ENCODE data around the gene MYO1D. TPM values are rescaled to one million over a fixed set of nuclear protein-coding genes. Genes with fewer than 3 reads are reported as not detected.
A peak's percentile ranks its signal among the peaks of the same experiment; 100 is the strongest.

MYO1D gene
- total RNA-seq, 2 donors from 2014 or later, result 42.9 to 43.7 TPM

DNA sequence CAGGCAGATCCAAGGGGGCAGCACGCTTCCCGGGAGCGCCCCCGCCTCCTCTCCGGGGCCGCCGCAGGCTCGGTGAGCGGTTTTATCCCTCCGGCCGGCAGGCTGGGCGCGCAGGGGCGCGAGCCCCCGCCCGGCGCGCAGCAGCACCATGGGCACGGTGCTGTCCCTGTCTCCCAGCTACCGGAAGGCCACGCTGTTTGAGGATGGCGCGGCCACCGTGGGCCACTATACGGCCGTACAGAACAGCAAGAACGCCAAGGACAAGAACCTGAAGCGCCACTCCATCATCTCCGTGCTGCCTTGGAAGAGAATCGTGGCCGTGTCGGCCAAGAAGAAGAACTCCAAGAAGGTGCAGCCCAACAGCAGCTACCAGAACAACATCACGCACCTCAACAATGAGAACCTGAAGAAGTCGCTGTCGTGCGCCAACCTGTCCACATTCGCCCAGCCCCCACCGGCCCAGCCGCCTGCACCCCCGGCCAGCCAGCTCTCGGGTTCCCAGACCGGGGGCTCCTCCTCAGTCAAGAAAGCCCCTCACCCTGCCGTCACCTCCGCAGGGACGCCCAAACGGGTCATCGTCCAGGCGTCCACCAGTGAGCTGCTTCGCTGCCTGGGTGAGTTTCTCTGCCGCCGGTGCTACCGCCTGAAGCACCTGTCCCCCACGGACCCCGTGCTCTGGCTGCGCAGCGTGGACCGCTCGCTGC lies 389.3 kb downstream of the MYO1D start:
- no peaks in the 10 kb centered on the region for H3K9me3 Mint-ChIP-seq
- peak overlapping the region; percentile 63 for H3K27ac Mint-ChIP-seq
- no peaks in the 10 kb centered on the region for H3K27me3 Mint-ChIP-seq (ENCODE audit: insufficient read depth)
- H3K9ac ChIP-seq (ENCODE audit: extremely low read depth, low read length, poor library complexity, severe bottlenecking), result peak overlapping the region; percentile 51
- H3K4me3 Mint-ChIP-seq, result peak overlapping the region; percentile 74
- H3K36me3 Mint-ChIP-seq (ENCODE audit: low read depth), result peaks cover 20% of the 10 kb centered on the region
- H3K9me3 ChIP-seq (ENCODE audit: control insufficient read depth, low read length), result no peaks in the 10 kb centered on the region
- H3K36me3 ChIP-seq (ENCODE audit: control insufficient read depth, insufficient read depth, low read length), result peaks cover 19% of the 10 kb centered on the region
- no peaks in the 10 kb centered on the region for H3K27me3 ChIP-seq (ENCODE audit: control insufficient read depth, insufficient read depth, low read length, poor library complexity, severe bottlenecking)
- H3K4me1 ChIP-seq (ENCODE audit: control insufficient read depth, insufficient read depth, low read length), result peaks cover 17% of the 10 kb centered on the region
- H3K27ac ChIP-seq (ENCODE audit: low read depth, low read length), result no peak overlapping the region
- DNase-seq, result peak; percentile 80
- TF ChIP-seq, protein P1, sequence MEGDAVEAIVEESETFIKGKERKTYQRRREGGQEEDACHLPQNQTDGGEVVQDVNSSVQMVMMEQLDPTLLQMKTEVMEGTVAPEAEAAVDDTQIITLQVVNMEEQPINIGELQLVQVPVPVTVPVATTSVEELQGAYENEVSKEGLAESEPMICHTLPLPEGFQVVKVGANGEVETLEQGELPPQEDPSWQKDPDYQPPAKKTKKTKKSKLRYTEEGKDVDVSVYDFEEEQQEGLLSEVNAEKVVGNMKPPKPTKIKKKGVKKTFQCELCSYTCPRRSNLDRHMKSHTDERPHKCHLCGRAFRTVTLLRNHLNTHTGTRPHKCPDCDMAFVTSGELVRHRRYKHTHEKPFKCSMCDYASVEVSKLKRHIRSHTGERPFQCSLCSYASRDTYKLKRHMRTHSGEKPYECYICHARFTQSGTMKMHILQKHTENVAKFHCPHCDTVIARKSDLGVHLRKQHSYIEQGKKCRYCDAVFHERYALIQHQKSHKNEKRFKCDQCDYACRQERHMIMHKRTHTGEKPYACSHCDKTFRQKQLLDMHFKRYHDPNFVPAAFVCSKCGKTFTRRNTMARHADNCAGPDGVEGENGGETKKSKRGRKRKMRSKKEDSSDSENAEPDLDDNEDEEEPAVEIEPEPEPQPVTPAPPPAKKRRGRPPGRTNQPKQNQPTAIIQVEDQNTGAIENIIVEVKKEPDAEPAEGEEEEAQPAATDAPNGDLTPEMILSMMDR (conservative IDR thresholded peaks at IDR 0.05), result no peak
- peak overlapping the region; percentile 87 for H3K4me3 ChIP-seq (ENCODE audit: low read length)
- H3K4me1 Mint-ChIP-seq, result peaks cover 58% of the 10 kb centered on the region
- WGBS, 2 experiments (ENCODE audit: insufficient coverage in 1 of 2, insufficient read length in 1 of 2), result 30 to 41% methylated on average over 29 to 59 of the region's 59 CpGs

DNA sequence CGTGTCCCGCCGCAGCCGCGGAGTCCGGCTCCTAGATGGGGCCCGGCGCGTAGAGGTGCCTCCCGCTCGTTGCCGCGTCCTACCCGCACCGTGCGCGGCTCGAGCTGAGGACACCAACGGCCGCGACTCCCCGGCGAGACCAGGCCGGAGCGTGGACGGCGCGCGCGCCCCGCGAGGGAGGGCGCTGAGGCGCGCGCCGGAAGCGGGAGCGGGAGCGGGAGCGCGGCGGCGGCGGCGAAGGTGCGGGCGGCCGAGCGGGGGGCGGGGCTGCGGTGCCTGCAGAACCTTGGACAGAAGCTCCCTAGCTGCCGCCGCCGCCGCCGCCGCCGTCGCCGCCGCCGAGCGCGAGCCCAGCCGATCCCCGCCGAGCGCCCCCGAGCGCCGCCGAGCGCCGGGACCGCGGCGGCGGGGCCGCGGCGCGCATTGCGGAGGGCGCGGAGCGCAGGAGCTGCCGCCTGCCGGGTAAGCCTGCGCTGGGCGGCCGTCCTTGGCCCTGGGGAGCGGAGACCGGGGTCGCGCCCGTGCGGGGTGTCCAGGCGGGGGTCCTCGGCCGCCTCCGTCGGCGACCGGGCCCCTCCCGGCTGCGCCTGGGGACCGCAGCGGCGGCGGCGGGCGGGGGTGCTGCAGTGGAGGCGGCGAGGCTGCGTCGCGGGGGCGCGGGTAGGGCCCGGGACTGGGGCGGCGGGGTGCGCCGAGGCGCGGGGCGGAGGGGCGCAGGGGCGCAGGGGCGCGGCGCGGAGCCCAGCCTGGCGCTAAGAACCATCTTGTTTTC lies 390.0 kb downstream of the MYO1D start, which contains the start of gene CDK5R1:
CDK5R1 (plus strand) TSS at position 293 of the 772 bp plus-strand sequence. CDS start 628 bp downstream, outside the sequence.
- Mint-ChIP-seq H3K9me3 (no peaks in the 10 kb centered on the region), H3K27me3 (ENCODE audit: insufficient read depth) (no peaks in the 10 kb centered on the region), H3K27ac (peak within 1 kb of the TSS; percentile 63), H3K36me3 (ENCODE audit: low read depth) (peaks cover 21% of the 10 kb centered on the region), H3K4me1 (peaks cover 57% of the 10 kb centered on the region), H3K4me3 (peak within 1 kb of the TSS; percentile 74)
- peak within 1 kb of the TSS; percentile 89 for H3K27ac ChIP-seq (ENCODE audit: low read depth, low read length)
- peaks cover 26% of the 10 kb centered on the region for H3K36me3 ChIP-seq (ENCODE audit: control insufficient read depth, insufficient read depth, low read length)
- H3K27me3 ChIP-seq (ENCODE audit: control insufficient read depth, insufficient read depth, low read length, poor library complexity, severe bottlenecking), result no peaks in the 10 kb centered on the region
- peak within 1 kb of the TSS; percentile 51 for H3K9ac ChIP-seq (ENCODE audit: extremely low read depth, low read length, poor library complexity, severe bottlenecking)
- DNase-seq, result peak; percentile 94
- WGBS, 2 experiments (ENCODE audit: insufficient coverage in 1 of 2, insufficient read length in 1 of 2), result 0 to 1% methylated on average over 42 to 135 of the region's 135 CpGs
- H3K9me3 ChIP-seq (ENCODE audit: control insufficient read depth, low read length), result no peaks in the 10 kb centered on the region
- peaks cover 17% of the 10 kb centered on the region for H3K4me1 ChIP-seq (ENCODE audit: control insufficient read depth, insufficient read depth, low read length)
- H3K4me3 ChIP-seq (ENCODE audit: low read length), result peak within 1 kb of the TSS; percentile 87
- TF ChIP-seq, protein P1 (conservative IDR thresholded peaks at IDR 0.05), result no peak

DNA sequence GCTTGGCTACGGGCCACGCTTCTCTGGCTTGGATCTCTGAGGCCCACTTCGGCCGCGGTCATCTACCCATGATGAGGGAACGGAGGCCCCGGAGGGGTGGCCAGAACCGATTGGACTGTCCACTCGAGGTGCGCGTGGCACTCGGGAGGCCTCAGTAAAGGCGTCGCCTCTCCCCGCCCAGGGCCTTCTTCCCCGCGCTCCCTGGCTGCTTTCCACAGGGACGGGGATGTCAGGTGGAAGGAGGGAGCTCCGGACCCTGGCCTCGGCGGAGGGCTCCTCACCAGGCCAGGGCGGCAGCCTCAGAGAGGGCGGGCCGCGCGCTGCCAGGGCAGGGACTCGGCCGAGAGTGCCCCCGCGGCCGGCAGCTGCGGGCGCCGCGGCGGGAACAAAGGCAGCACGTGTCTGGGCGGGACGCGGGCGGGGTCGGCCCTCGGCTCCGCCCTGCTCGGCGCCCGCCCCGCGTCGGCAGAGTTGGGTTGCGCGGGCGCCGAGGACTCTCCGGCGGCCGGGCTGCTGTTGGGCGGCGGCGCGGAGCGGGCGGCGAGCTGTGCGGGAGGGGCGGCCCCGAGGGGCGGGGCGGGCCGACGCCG lies 390.7 kb downstream of the MYO1D start:
- H3K27me3 ChIP-seq (ENCODE audit: control insufficient read depth, insufficient read depth, low read length, poor library complexity, severe bottlenecking), result no peaks in the 10 kb centered on the region
- peaks cover 17% of the 10 kb centered on the region for H3K4me1 ChIP-seq (ENCODE audit: control insufficient read depth, insufficient read depth, low read length)
- Mint-ChIP-seq H3K4me1 (peaks cover 53% of the 10 kb centered on the region), H3K9me3 (no peaks in the 10 kb centered on the region), H3K27me3 (ENCODE audit: insufficient read depth) (no peaks in the 10 kb centered on the region), H3K36me3 (ENCODE audit: low read depth) (peaks cover 26% of the 10 kb centered on the region), H3K4me3 (peak overlapping the region; percentile 74), H3K27ac (no peak overlapping the region)
- H3K36me3 ChIP-seq (ENCODE audit: control insufficient read depth, insufficient read depth, low read length), result peaks cover 32% of the 10 kb centered on the region
- TF ChIP-seq, protein P1 (conservative IDR thresholded peaks at IDR 0.05), result no peak
- no peaks in the 10 kb centered on the region for H3K9me3 ChIP-seq (ENCODE audit: control insufficient read depth, low read length)
- peak overlapping the region; percentile 56 for H3K4me3 ChIP-seq (ENCODE audit: low read length)
- peak overlapping the region; percentile 34 for H3K9ac ChIP-seq (ENCODE audit: extremely low read depth, low read length, poor library complexity, severe bottlenecking)
- DNase-seq, result peak; percentile 93
- peak overlapping the region; percentile 89 for H3K27ac ChIP-seq (ENCODE audit: low read depth, low read length)
- WGBS, 2 experiments (ENCODE audit: insufficient coverage in 1 of 2, insufficient read length in 1 of 2), result 18% methylated on average over 72 of the region's 72 CpGs; no CpG with 5 or more reads in 1 of the 2 experiments
